Tibial nerve (tissue), 4 donors: ENCODE results near the gene RNF111. TPM values are rescaled to one million over a fixed set of nuclear protein-coding genes. Genes with fewer than 3 reads are reported as not detected.

ENCODE experiments used
- DNase-seq, 2 donors: peaks; one replicate each; pipeline ENCODE4 v3.0.0-alpha.2; 2019; ENCODE audit warnings: low spot score in 2 of 2
- H3K27ac ChIP-seq, 4 donors: fragments of 200-600 bp; sonication (generic) in 3 of 4; one replicate each; pipeline ENCODE4 v1.5.1; 2017 to 2019; ENCODE audit warnings: mild to moderate bottlenecking in 1 of 4
- H3K27me3 ChIP-seq, 2 donors: fragments of 200-600 bp; sonication (generic) in 1 of 2; one replicate each; pipeline versions ENCODE4 v1.5.1 to v1.6.0; 2017 to 2019
- H3K36me3 ChIP-seq, 3 donors: fragments of 200-600 bp; sonication (generic); one replicate each; pipeline ENCODE4 v1.5.1; 2018 to 2019
- H3K4me1 ChIP-seq, 4 donors: fragments of 200-600 bp; sonication (generic) in 3 of 4; one replicate each; pipeline ENCODE4 v1.5.1; 2017 to 2019
- H3K4me3 ChIP-seq, 4 donors: fragments of 200-600 bp; sonication (generic) in 3 of 4; one replicate each; pipeline ENCODE4 v1.5.1; 2017 to 2019; ENCODE audit warnings: mild to moderate bottlenecking in 1 of 4, moderate library complexity in 1 of 4
- H3K9me3 ChIP-seq, 4 donors: fragments of 200-600 bp; sonication (generic) in 3 of 4; one replicate each; pipeline ENCODE4 v1.5.1; 2017 to 2019
- CTCF ChIP-seq, 5 experiments: fragments of 200-600 bp in 3 of 5; fragments of 450-650 bp in 2 of 5; sonication (generic) in 3 of 5; IDR thresholded peaks; one replicate each; pipeline ENCODE4 v1.5.1; 2016 to 2019; ENCODE audit warnings: antibody characterized with exemption in 5 of 5, mild to moderate bottlenecking in 3 of 5, moderate library complexity in 2 of 5
- EP300 ChIP-seq, 2 donors: sonication (generic); formaldehyde crosslinking; IDR thresholded peaks; one replicate each; pipeline ENCODE4 v1.6.1; 2017; ENCODE audit warnings: antibody characterized with exemption in 2 of 2, mild to moderate bottlenecking in 1 of 2
- POLR2A ChIP-seq, 2 donors: fragments of 450-650 bp; IDR thresholded peaks; one replicate each; pipeline ENCODE4 v1.6.1; 2017; ENCODE audit warnings: antibody characterized with exemption in 2 of 2, mild to moderate bottlenecking in 2 of 2, moderate library complexity in 2 of 2
- WGBS, 2 donors: methylation state at CpG; one replicate each; pipeline ENCODE4 v1.1.5; 2018; 5-methylcytosine and 5-hydroxymethylcytosine counted together
- total RNA-seq, 4 donors: library from RNA; depleted of rRNA; stranded (reverse); fragments of >200 nt; gene quantifications; one replicate each; pipeline ENCODE4 v1.1.0, GENCODE V29; 2016

Gene RNF111
- total RNA-seq, 4 donors from 2014 or later, result 18.8 to 30.3 (median 20.6) TPM

- peaks cover 0 to 86% (median 11%) of the 10 kb centered on the region in 3 donors for H3K36me3 ChIP-seq
- 93 to 96% methylated on average over 4 of the region's 4 CpGs for WGBS, 2 donors
- no peaks in the 10 kb centered on the region for H3K27me3 ChIP-seq
- H3K27ac ChIP-seq, result no peak overlapping the region
- DNase-seq, result no peak
- peaks cover 0 to 5% (median 0%) of the 10 kb centered on the region in 4 donors for H3K4me1 ChIP-seq
- no peak overlapping the region for H3K4me3 ChIP-seq
- TF ChIP-seq EP300 (IDR thresholded peaks at IDR 0.05) (no peak), CTCF (IDR thresholded peaks at IDR 0.05) (no peak), POLR2A (IDR thresholded peaks at IDR 0.05) (no peak)
- H3K9me3 ChIP-seq, result no peaks in the 10 kb centered on the region
Observed at GRCh38 chr15:59060348-59060747, 72.9 kb downstream of the RNF111 start.

- H3K9me3 ChIP-seq, result no peaks in the 10 kb centered on the region
- H3K36me3 ChIP-seq, result peaks cover 0 to 88% (median 11%) of the 10 kb centered on the region in 3 donors
Observed at GRCh38 chr15:59063042-59063441, 75.6 kb downstream of the RNF111 start.

GRCh38 chr15:59069430-59069829 is 82.0 kb downstream of the RNF111 start:
- TF ChIP-seq CTCF (IDR thresholded peaks at IDR 0.05), result no peak
- no peak for TF ChIP-seq EP300 (IDR thresholded peaks at IDR 0.05)
- TF ChIP-seq POLR2A (IDR thresholded peaks at IDR 0.05), result no peak
- Histone ChIP-seq H3K27me3 (no peaks in the 10 kb centered on the region), H3K36me3 (peaks cover 0 to 95% (median 0%) of the 10 kb centered on the region in 3 donors), H3K27ac (no peak overlapping the region), H3K9me3 (no peaks in the 10 kb centered on the region), H3K4me3 (no peak overlapping the region), H3K4me1 (no peaks in the 10 kb centered on the region)
- no peak for DNase-seq
- 95 to 96% methylated on average over 1 of the region's 1 CpG for whole genome bisulfite sequencing, 2 donors

More at GRCh38 chr15:59063042-59063441, 75.6 kb downstream of the RNF111 start:
- Histone ChIP-seq H3K4me1 (peaks cover 0 to 5% (median 0%) of the 10 kb centered on the region in 4 donors), H3K27ac (no peak overlapping the region), H3K4me3 (no peak overlapping the region), H3K27me3 (no peaks in the 10 kb centered on the region)
- WGBS, 2 donors, result 59 to 72% methylated on average over 4 of the region's 4 CpGs
- no peak for TF ChIP-seq CTCF (IDR thresholded peaks at IDR 0.05)
- no peak for DNase-seq

GRCh38 chr15:59074607-59075006 is 87.1 kb downstream of the RNF111 start:
- Histone ChIP-seq H3K27ac (no peak overlapping the region), H3K9me3 (no peaks in the 10 kb centered on the region), H3K27me3 (no peaks in the 10 kb centered on the region), H3K4me3 (no peak overlapping the region), H3K36me3 (peaks cover 0 to 75% (median 0%) of the 10 kb centered on the region in 3 donors), H3K4me1 (no peaks in the 10 kb centered on the region)
- 97 to 100% methylated on average over 1 of the region's 1 CpG for WGBS, 2 donors
- TF ChIP-seq POLR2A (IDR thresholded peaks at IDR 0.05) (no peak), CTCF (IDR thresholded peaks at IDR 0.05) (no peak), EP300 (IDR thresholded peaks at IDR 0.05) (no peak)
- DNase-seq, result no peak

GRCh38 chr15:59087731-59088130 is 100.3 kb downstream of the RNF111 start:
- WGBS, 2 donors, result 93 to 95% methylated on average over 2 of the region's 2 CpGs
- Histone ChIP-seq H3K36me3 (peaks cover 0 to 80% (median 5%) of the 10 kb centered on the region in 3 donors), H3K4me3 (no peak overlapping the region), H3K4me1 (no peaks in the 10 kb centered on the region), H3K27ac (no peak overlapping the region), H3K27me3 (no peaks in the 10 kb centered on the region), H3K9me3 (no peaks in the 10 kb centered on the region)
- TF ChIP-seq EP300 (IDR thresholded peaks at IDR 0.05) (no peak), CTCF (IDR thresholded peaks at IDR 0.05) (no peak), POLR2A (IDR thresholded peaks at IDR 0.05) (no peak)
- no peak for DNase-seq
